ENCODE measurements around the gene SNTB2.
"Not testable (repeated sequence)": the region's sequence is repeated elsewhere in the genome, so short reads cannot be mapped to it uniquely, and the experiment has no call there.

SNTB2 gene

GRCh38 chr16:69186642-69187445 lies at the start of gene SNTB2:
Gene SNTB2, plus strand, starts transcription at chr16:69187164. Its CDS starts 3 bp downstream, at chr16:69187167.
- DNase-seq: peak; percentile 94

GRCh38 chr16:69138608-69139007 lies 48.4 kb upstream of the SNTB2 start:
- DNase-seq: no peak

GRCh38 chr16:69139464-69139863 lies 47.5 kb upstream of the SNTB2 start:
- not testable (repeated sequence) for DNase-seq

- no peak for DNase-seq
These were observed 46.0 kb upstream of the SNTB2 start for GRCh38 chr16:69141014-69141413.

- no peak for DNase-seq
These were observed 45.0 kb upstream of the SNTB2 start for GRCh38 chr16:69141936-69142335.

GRCh38 chr16:69143116-69143515 lies 43.8 kb upstream of the SNTB2 start:
- no peak for DNase-seq

- DNase-seq: no peak
These were observed 41.3 kb upstream of the SNTB2 start for GRCh38 chr16:69145658-69146057.

GRCh38 chr16:69149621-69150020 lies 37.3 kb upstream of the SNTB2 start:
- DNase-seq: not testable (repeated sequence)

GRCh38 chr16:69150146-69150865 lies 36.7 kb upstream of the SNTB2 start:
- peak; percentile 66 for DNase-seq

GRCh38 chr16:69157196-69157595 lies 29.8 kb upstream of the SNTB2 start:
- no peak for DNase-seq

- no peak for DNase-seq
These were observed 26.8 kb upstream of the SNTB2 start for GRCh38 chr16:69160192-69160591.

- DNase-seq: no peak
These were observed 21.4 kb upstream of the SNTB2 start for GRCh38 chr16:69165584-69165983.

- DNase-seq: peak; percentile 88
These were observed 20.6 kb upstream of the SNTB2 start for GRCh38 chr16:69166221-69166833.

- DNase-seq: no peak
These were observed 19.7 kb upstream of the SNTB2 start for GRCh38 chr16:69166946-69167930.

- no peak for DNase-seq
These were observed 17.9 kb upstream of the SNTB2 start for GRCh38 chr16:69169051-69169450.

- no peak for DNase-seq
These were observed 17.2 kb upstream of the SNTB2 start for GRCh38 chr16:69169607-69170352.

GRCh38 chr16:69171325-69172084 lies 15.5 kb upstream of the SNTB2 start:
- no peak for DNase-seq

- no peak for DNase-seq
These were observed 10.7 kb upstream of the SNTB2 start for GRCh38 chr16:69176033-69176800.

GRCh38 chr16:69179328-69180010 lies 7.5 kb upstream of the SNTB2 start:
- no peak for DNase-seq

- DNase-seq: no peak
These were observed 7.0 kb upstream of the SNTB2 start for GRCh38 chr16:69180011-69180338.

Measured in activated effector memory CD4-positive, alpha-beta T cell treated with anti-CD3 and anti-CD28 coated beads, Interleukin-2, amount 50 U/mL, for 16 hours (primary cell).